GM12892 (cell line): Measurements from ENCODE around the gene C5orf52.
"Not testable (repeated sequence)": the region's sequence is repeated elsewhere in the genome, so short reads cannot be mapped to it uniquely, and the experiment has no call there.

ENCODE experiments used
- DNase-seq: peaks from one replicate; pipeline ENCODE4 v3.0.0; 2011; ENCODE audit not compliant: insufficient read length
- FAIRE-seq: peaks from 2 replicates; lab custom pipeline; 2011; peaks lifted over from hg19 to GRCh38; lab: Jason Lieb, UNC
- POLR2A ChIP-seq: IDR thresholded peaks from 2 replicates; pipeline ENCODE4 v1.6.1; 2011; ENCODE audit warnings: low read depth, low read length, control low read depth
- POLR2AphosphoS5 ChIP-seq: IDR thresholded peaks from 2 replicates; pipeline ENCODE4 v1.6.1; 2011; ENCODE audit warnings: low read depth, low read length, control low read depth
- TAF1 ChIP-seq: IDR thresholded peaks from 2 replicates; pipeline ENCODE4 v1.6.1; 2011; ENCODE audit warnings: low read depth, mild to moderate bottlenecking, control low read depth, low read length, borderline replicate concordance

The C5orf52 gene

DNA sequence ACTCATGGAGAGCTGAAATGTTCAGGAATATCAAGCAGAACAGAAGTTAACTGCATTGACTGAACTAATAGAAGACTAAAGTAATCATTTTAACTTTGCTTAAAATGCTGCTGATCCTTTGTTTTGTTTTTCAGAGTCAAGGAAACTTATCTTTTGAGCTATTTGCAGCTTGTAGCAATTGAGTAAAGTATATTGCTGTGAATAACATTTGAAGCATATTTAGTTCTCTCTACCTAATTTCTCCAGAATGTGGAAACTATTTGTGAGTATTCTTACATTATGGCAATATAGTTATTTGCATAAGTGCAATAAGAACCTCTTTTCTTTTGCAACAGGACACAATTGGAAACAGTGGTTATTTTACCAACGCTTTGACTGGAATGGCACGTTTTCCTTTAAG lies 13.8 kb upstream of the C5orf52 start:
- DNase-seq (no peak), FAIRE-seq (no peak)
- TF ChIP-seq TAF1: no peak
- TF ChIP-seq POLR2AphosphoS5: no peak
- no peak for TF ChIP-seq POLR2A

GRCh38 chr5:157658893-157659292 lies 12.4 kb upstream of the C5orf52 start:
- FAIRE-seq (no peak), DNase-seq (no peak)
- TF ChIP-seq POLR2AphosphoS5 (no peak), TAF1 (no peak), POLR2A (no peak)

DNA sequence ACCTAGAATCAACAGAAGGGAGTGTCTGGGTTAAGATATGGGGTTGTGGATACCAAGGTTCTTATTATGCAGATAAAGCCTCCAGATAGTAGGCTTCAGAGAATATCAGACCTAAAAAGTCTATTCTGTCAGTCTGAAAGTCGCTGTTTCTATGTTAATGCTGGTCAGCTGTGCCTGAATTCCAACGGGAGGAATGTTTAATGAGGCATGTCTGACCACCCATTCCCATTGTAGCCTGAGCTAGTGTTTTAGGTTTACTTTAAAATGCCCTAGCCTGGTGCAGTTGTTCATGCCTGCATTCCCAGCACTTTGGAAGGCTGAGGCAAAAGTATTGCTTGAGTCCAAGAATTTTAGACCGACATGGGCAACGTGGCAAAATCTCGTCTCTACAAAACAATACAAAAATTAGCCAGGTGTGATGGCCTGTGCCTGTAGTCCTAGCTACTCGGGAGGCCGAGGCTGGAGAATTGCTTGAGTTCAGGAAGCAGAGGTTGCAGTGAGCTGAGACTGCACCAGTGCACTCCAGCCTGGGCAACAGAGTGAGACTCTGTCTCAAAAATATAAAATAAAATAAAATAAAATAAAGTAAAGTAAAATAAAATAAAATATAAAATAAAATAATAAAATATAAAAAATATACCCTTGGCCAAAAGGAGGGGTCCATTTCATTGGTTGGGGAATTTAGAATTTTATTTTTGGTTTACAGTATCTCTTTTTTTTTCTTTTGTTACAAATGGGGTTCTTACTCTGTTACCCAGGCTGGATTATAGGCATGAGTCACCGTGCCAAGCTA lies 11.3 kb upstream of the C5orf52 start:
- no peak for DNase-seq
- TF ChIP-seq POLR2A (no peak), POLR2AphosphoS5 (no peak), TAF1 (no peak)
- FAIRE-seq: no peak

DNA sequence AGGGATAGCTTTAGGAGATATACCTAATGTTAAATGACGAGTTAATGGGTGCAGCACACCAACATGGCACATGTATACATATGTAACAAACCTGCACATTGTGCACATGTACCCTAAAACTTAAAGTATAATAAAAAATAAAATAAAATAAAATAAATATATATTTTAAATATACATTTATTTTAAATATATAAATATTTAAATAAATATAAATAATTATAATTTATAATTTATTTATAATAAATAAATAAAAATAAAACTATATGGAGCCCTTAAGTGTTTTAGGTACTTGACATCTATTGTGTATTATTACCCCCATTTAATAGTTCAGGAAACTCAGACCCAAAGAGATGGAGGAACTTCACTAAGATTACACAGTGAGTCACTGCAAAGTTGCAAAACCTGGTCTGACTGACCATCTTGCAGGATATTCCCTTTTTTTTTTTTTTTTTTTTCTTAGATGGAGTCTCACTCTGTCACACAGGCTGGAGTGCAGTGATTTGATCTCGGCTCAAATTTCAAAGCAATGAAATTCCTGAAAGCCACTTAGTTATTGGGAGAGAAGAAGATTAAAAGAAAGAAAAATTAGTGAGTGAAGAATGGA lies 5.8 kb upstream of the C5orf52 start:
- TF ChIP-seq TAF1: no peak
- no peak for TF ChIP-seq POLR2AphosphoS5
- TF ChIP-seq POLR2A: no peak
- DNase-seq (no peak), FAIRE-seq (no peak)

GRCh38 chr5:157668356-157668755 lies 3.0 kb upstream of the C5orf52 start:
- FAIRE-seq (no peak), DNase-seq (no peak)
- TF ChIP-seq POLR2AphosphoS5: no peak
- TF ChIP-seq POLR2A: no peak
- no peak for TF ChIP-seq TAF1

GRCh38 chr5:157669701-157670097 lies 1.6 kb upstream of the C5orf52 start:
- TF ChIP-seq TAF1 (no peak), POLR2A (no peak), POLR2AphosphoS5 (no peak)
- FAIRE-seq: no peak
- no peak for DNase-seq

- FAIRE-seq: no peak
Measured at GRCh38 chr5:157671592-157672330, 428 bp downstream of the C5orf52 start.

DNA sequence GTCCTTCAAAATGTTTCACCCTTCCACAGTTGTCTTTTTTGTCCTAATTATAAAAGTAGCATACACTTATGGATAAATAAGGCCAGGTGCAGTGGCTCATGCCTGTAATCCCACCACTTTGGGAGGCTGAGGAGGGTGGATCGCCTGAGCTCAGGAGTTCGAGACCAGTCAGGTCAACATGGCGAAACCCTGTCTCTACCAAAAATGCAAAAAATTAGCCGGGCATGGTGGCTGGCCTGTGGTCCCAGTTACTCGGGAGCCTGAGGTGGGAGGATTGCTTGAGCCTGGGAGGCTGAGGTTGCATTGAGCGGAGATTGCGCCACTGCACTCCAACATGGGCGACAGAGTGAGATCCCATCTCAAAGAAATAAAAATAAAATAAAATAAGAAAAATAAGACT lies 1.6 kb downstream of the C5orf52 start:
- FAIRE-seq (no peak), DNase-seq (no peak)
- TF ChIP-seq TAF1 (no peak), POLR2AphosphoS5 (no peak), POLR2A (no peak)

More at GRCh38 chr5:157671592-157672330, 428 bp downstream of the C5orf52 start:
- TF ChIP-seq TAF1: no peak
- no peak for TF ChIP-seq POLR2A
- no peak for TF ChIP-seq POLR2AphosphoS5
- no peak for DNase-seq

- not testable (repeated sequence) for DNase-seq
Measured at GRCh38 chr5:157674351-157674750, 3.0 kb downstream of the C5orf52 start.

GRCh38 chr5:157677931-157678330 lies 6.6 kb downstream of the C5orf52 start:
- TF ChIP-seq TAF1 (no peak), POLR2A (no peak), POLR2AphosphoS5 (no peak)
- DNase-seq: no peak
- FAIRE-seq: no peak

More at GRCh38 chr5:157674351-157674750, 3.0 kb downstream of the C5orf52 start:
- FAIRE-seq: peak; percentile 42

- TF ChIP-seq POLR2AphosphoS5: no peak
- no peak for TF ChIP-seq POLR2A
- no peak for TF ChIP-seq TAF1
- FAIRE-seq (no peak), DNase-seq (no peak)
Measured at GRCh38 chr5:157679801-157680200, 8.5 kb downstream of the C5orf52 start.

- no peak for FAIRE-seq
- TF ChIP-seq POLR2AphosphoS5 (no peak), TAF1 (no peak), POLR2A (no peak)
- DNase-seq: no peak
Measured at GRCh38 chr5:157680239-157680638, 8.9 kb downstream of the C5orf52 start.

- TF ChIP-seq TAF1: no peak
- TF ChIP-seq POLR2A: no peak
- TF ChIP-seq POLR2AphosphoS5: no peak
- no peak for FAIRE-seq
- no peak for DNase-seq
Measured at GRCh38 chr5:157681048-157681447, 9.7 kb downstream of the C5orf52 start.
